22Rv1 (cell line): ENCODE data around the gene RAB3IL1.
"Not testable (repeated sequence)": the region's sequence is repeated elsewhere in the genome, so short reads cannot be mapped to it uniquely, and the experiment has no call there.

Experiments used
- H3K27ac ChIP-seq: fragments of 450-650 bp; 2 replicates; pipeline ENCODE4 v1.5.1; 2017
- CTCF ChIP-seq: fragments of 450-650 bp; IDR thresholded peaks from 2 replicates; pipeline ENCODE4 v1.5.1; 2017; ENCODE audit warnings: mild to moderate bottlenecking
- ZFX ChIP-seq: fragments of 450-650 bp; IDR thresholded peaks from 2 replicates; pipeline ENCODE4 v1.6.1; 2017; ENCODE audit warnings: antibody characterized with exemption, borderline replicate concordance

RAB3IL1 gene

GRCh38 chr11:61885166-61885778, 32.1 kb downstream of the RAB3IL1 start:
- TF ChIP-seq CTCF (no peak), ZFX (no peak)
- no peak overlapping the region for H3K27ac ChIP-seq

- H3K27ac ChIP-seq = no peak overlapping the region
- no peak for TF ChIP-seq ZFX
- no peak for TF ChIP-seq CTCF
Observed at GRCh38 chr11:61883947-61884346, 33.4 kb downstream of the RAB3IL1 start.

GRCh38 chr11:61883327-61883726, 34.0 kb downstream of the RAB3IL1 start:
- TF ChIP-seq CTCF (no peak), ZFX (no peak)
- no peak overlapping the region for H3K27ac ChIP-seq

GRCh38 chr11:61882879-61883278, 34.5 kb downstream of the RAB3IL1 start:
- H3K27ac ChIP-seq = no peak overlapping the region
- no peak for TF ChIP-seq CTCF
- TF ChIP-seq ZFX = no peak

- H3K27ac ChIP-seq = not testable (repeated sequence)
Observed at GRCh38 chr11:61882267-61882666, 35.1 kb downstream of the RAB3IL1 start.

GRCh38 chr11:61881397-61881796, 36.0 kb downstream of the RAB3IL1 start:
- H3K27ac ChIP-seq = no peak overlapping the region
- TF ChIP-seq CTCF = no peak
- no peak for TF ChIP-seq ZFX

GRCh38 chr11:61880454-61880853, 36.9 kb downstream of the RAB3IL1 start:
- TF ChIP-seq ZFX = no peak
- TF ChIP-seq CTCF = no peak
- H3K27ac ChIP-seq = no peak overlapping the region

GRCh38 chr11:61880031-61880430, 37.3 kb downstream of the RAB3IL1 start:
- H3K27ac ChIP-seq = no peak overlapping the region
- TF ChIP-seq ZFX = no peak
- TF ChIP-seq CTCF = no peak
